Measurements from ENCODE around the gene ZNF764. TPM values are rescaled to one million over a fixed set of nuclear protein-coding genes. Genes with fewer than 3 reads are reported as not detected.

ZNF764 gene
- total and polyA plus RNA-seq, 9 of the 15 experiments (the other 6 are each of a cell fraction or from before 2014, with no cell fraction given) = 0.69 to 10.1 (median 4.1) TPM

DNA sequence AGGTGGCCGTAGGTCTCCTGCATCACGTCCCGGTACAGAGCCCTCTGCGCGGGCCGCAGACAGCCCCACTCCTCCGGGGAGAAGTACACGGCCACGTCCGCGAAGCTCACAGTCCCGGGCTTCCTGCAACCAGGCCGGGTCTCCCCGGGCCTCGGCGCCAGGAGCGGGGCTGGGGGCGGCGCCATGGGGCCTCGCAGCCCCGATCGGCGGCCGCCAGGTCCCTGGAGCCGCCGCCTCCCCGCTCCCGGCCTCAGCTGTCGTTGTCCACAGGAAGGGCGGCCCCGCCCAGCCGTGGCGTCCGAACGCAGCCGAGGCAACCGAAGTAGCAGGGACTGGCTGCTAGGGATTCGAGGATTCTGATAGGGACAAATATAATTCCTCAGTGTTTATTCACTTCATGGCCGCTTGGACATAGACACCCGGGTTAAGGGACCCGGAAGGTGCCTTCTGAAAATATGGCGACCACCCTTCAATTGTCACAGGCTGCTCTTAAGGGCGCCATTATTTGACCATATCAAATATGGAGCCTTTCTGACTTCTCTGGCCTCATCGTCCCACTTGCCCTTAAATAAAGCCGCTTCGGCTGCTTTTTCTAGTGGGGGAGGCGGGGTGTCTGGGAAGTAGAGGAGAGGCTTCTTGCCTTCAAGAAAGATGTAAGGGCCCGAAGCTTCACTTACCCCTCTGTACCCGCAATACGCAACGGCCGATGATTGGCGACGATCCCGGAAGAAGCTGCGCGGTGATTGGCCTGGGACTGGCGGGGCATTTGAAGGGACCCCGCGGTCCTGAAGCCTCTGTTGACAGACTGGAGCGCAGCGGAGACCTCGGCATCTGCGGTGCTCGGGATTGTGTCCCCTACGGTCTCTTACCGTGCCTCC is 13.5 kb upstream of the ZNF764 start, which contains the start of gene ZNF688 (continued):
- TF ChIP-seq MTF1 (CRISPR knock-in tag; IDR thresholded peaks at IDR 0.05; ENCODE audit: borderline replicate concordance) (no peak), TOE1 (IDR thresholded peaks at IDR 0.05; ENCODE audit: borderline replicate concordance) (peak; percentile 48; the same call in 1 of the 2 replicates), TOE1 (CRISPR knock-in tag; IDR thresholded peaks at IDR 0.05; ENCODE audit: borderline replicate concordance, low read depth) (no peak), KLF10 (CRISPR knock-in tag; IDR thresholded peaks at IDR 0.05) (no peak), SREBF1 (IDR thresholded peaks at IDR 0.05; ENCODE audit: borderline replicate concordance, low read depth, low read length) (no peak), ZNF764 (CRISPR knock-in tag; IDR thresholded peaks at IDR 0.05; ENCODE audit: low read depth) (no peak), SNRNP70 (optimal IDR thresholded peaks at IDR 0.05; ENCODE audit: low read depth, low read length) (no peak), USF1 (CRISPR knock-in tag; IDR thresholded peaks at IDR 0.05) (no peak), KLF13 (tag; IDR thresholded peaks at IDR 0.05; ENCODE audit: borderline replicate concordance, low read depth) (0 out of 2 replicates have a peak, but pooled peaks have one; percentile 42), TCFL5 (CRISPR knock-in tag; conservative IDR thresholded peaks at IDR 0.05) (no peak), HIVEP1 (CRISPR knock-in tag; IDR thresholded peaks at IDR 0.05) (no peak), ZC3H11A (IDR thresholded peaks at IDR 0.05; ENCODE audit: low read depth, low read length) (no peak), SMARCC2 (IDR thresholded peaks at IDR 0.05; ENCODE audit: low read depth) (no peak), ZC3H4 (CRISPR knock-in tag; IDR thresholded peaks at IDR 0.05; ENCODE audit: borderline replicate concordance) (no peak), HMGN3 (IDR thresholded peaks at IDR 0.05; ENCODE audit: borderline replicate concordance, extremely low read depth, insufficient read length, low read depth, low read length) (peak; percentile 85)
- TF ChIP-seq, protein P1, sequence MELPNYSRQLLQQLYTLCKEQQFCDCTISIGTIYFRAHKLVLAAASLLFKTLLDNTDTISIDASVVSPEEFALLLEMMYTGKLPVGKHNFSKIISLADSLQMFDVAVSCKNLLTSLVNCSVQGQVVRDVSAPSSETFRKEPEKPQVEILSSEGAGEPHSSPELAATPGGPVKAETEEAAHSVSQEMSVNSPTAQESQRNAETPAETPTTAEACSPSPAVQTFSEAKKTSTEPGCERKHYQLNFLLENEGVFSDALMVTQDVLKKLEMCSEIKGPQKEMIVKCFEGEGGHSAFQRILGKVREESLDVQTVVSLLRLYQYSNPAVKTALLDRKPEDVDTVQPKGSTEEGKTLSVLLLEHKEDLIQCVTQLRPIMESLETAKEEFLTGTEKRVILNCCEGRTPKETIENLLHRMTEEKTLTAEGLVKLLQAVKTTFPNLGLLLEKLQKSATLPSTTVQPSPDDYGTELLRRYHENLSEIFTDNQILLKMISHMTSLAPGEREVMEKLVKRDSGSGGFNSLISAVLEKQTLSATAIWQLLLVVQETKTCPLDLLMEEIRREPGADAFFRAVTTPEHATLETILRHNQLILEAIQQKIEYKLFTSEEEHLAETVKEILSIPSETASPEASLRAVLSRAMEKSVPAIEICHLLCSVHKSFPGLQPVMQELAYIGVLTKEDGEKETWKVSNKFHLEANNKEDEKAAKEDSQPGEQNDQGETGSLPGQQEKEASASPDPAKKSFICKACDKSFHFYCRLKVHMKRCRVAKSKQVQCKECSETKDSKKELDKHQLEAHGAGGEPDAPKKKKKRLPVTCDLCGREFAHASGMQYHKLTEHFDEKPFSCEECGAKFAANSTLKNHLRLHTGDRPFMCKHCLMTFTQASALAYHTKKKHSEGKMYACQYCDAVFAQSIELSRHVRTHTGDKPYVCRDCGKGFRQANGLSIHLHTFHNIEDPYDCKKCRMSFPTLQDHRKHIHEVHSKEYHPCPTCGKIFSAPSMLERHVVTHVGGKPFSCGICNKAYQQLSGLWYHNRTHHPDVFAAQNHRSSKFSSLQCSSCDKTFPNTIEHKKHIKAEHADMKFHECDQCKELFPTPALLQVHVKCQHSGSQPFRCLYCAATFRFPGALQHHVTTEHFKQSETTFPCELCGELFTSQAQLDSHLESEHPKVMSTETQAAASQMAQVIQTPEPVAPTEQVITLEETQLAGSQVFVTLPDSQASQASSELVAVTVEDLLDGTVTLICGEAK (IDR thresholded peaks at IDR 0.05) = 0 out of 2 replicates have a peak, but pooled peaks have one; percentile 42
- TF ChIP-seq, protein P1 (CRISPR knock-in tag; IDR thresholded peaks at IDR 0.05) = no peak

All from K562 (cell line).